ENCODE data around the gene CTNNA1. TPM values are rescaled to one million over a fixed set of nuclear protein-coding genes. Genes with fewer than 3 reads are reported as not detected.

CTNNA1 gene
- total RNA-seq, 1 donor from 2014 or later: 371 TPM

DNA sequence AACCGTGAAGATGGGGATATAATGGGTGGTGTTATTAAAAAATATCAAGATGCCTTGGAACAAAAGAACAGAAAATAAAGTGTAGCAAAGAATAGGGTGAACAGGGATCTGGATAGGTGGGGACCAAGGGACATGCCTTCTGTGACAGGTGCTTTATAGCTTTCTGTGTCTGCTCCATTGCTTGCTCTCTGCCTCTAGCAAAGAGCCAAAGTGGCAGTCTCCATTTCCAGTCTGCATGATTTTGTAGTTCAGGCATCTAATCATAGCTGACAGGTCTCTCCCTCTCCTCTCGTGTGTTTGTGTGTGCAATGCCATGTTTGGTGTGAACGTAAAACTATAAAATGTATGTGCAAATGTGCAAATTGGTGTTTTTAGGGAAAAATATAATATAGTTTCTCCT, 86.9 kb downstream of the CTNNA1 start:
- H3K36me3 Mint-ChIP-seq: peaks cover 34% of the 10 kb centered on the region
- peak overlapping the region; percentile 9 for H3K27ac Mint-ChIP-seq
- TF ChIP-seq, protein P1, sequence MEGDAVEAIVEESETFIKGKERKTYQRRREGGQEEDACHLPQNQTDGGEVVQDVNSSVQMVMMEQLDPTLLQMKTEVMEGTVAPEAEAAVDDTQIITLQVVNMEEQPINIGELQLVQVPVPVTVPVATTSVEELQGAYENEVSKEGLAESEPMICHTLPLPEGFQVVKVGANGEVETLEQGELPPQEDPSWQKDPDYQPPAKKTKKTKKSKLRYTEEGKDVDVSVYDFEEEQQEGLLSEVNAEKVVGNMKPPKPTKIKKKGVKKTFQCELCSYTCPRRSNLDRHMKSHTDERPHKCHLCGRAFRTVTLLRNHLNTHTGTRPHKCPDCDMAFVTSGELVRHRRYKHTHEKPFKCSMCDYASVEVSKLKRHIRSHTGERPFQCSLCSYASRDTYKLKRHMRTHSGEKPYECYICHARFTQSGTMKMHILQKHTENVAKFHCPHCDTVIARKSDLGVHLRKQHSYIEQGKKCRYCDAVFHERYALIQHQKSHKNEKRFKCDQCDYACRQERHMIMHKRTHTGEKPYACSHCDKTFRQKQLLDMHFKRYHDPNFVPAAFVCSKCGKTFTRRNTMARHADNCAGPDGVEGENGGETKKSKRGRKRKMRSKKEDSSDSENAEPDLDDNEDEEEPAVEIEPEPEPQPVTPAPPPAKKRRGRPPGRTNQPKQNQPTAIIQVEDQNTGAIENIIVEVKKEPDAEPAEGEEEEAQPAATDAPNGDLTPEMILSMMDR (conservative IDR thresholded peaks at IDR 0.05): no peak
- H3K27me3 Mint-ChIP-seq: no peaks in the 10 kb centered on the region
- peaks cover 45% of the 10 kb centered on the region for H3K4me1 Mint-ChIP-seq (ENCODE audit: unreplicated experiment)
- DNase-seq (ENCODE audit: extremely low spot score, unreplicated experiment): no peak
- peaks cover 3% of the 10 kb centered on the region for H3K9me3 Mint-ChIP-seq
- H3K4me3 Mint-ChIP-seq: no peak overlapping the region

DNA sequence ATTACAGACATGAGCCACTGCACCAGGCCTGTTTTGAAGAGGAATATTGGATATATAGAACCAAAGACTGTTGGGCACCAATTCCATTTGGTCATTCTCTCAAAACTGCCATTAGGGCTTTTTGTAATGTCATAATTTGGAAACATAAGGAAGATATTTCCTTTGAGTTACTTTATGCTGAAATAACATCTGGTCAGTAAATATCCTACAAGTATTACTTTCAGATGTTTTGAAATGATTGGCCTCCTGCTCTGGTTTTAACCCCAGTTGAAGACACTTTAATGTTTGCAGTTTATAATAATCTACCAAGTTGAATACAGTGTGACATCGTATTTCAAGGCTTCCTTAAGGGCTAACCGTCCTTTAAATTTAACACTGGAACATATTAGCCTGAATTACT, 88.3 kb downstream of the CTNNA1 start:
- peaks cover 34% of the 10 kb centered on the region for H3K36me3 Mint-ChIP-seq
- no peak overlapping the region for H3K4me3 Mint-ChIP-seq
- peaks cover 43% of the 10 kb centered on the region for H3K4me1 Mint-ChIP-seq (ENCODE audit: unreplicated experiment)
- H3K27me3 Mint-ChIP-seq: no peaks in the 10 kb centered on the region
- no peak for DNase-seq (ENCODE audit: extremely low spot score, unreplicated experiment)
- H3K27ac Mint-ChIP-seq: peak overlapping the region; percentile 53
- no peaks in the 10 kb centered on the region for H3K9me3 Mint-ChIP-seq
- TF ChIP-seq, protein P1 (conservative IDR thresholded peaks at IDR 0.05): no peak

DNA sequence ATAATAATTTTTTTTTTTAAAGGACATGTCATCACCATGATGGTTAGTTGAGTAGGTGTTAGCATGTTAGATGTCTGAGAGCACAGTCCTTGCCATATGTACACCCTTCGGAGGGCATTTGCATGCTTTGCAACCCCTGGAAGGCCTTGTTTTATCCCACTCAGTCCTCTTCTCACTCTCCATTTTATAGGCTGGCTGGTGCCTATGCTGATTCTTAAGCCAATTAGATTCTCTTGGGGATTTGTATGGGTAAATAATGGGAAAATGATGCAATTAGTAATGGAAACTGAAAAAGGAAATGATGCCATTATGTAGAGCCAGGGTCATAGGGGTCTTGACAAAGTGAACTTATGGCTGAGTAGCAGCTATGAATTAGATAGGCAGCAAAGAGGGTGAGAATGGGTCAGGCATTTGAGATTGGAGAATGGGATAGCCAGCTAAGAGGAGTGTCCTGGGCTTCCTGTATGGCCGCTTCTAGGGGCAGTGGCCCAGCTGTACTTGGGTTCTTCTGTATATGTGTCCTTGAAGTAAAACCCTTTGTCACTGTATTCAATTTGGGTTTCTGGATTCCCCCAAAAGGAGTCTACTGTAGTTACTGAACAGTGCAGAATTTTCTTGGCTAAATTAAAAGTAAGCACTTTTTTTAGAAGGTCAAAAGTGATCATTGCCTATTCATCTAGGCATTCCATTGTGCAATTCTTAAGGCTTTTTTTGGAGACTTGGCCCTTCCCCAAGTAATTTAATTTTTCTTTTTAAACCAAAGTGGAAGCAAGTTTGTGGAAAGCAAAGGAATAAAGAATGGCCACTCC, 90.3 kb downstream of the CTNNA1 start:
- H3K4me1 Mint-ChIP-seq (ENCODE audit: unreplicated experiment): peaks cover 55% of the 10 kb centered on the region
- H3K4me3 Mint-ChIP-seq: peak overlapping the region; percentile 21
- TF ChIP-seq, protein P1 (conservative IDR thresholded peaks at IDR 0.05): no peak
- DNase-seq (ENCODE audit: extremely low spot score, unreplicated experiment): no peak
- peaks cover 34% of the 10 kb centered on the region for H3K36me3 Mint-ChIP-seq
- no peaks in the 10 kb centered on the region for H3K9me3 Mint-ChIP-seq
- no peaks in the 10 kb centered on the region for H3K27me3 Mint-ChIP-seq
- H3K27ac Mint-ChIP-seq: peak overlapping the region; percentile 61

DNA sequence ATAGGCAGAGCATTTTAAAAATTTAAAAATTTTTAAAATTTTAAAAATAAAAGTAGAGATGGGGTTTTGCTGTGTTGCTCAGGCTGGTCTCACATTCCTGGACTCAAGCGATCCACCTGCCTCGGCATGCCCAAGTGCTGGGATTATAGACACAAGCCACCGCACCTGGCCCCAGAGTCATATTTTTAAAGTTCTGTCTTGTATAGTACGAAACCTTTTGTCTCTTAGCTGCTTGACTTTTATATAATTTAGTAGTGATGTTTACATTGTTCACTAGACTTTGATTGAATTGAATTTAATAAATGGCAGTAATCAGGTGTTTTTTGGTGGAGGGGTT, 90.9 kb downstream of the CTNNA1 start:
- TF ChIP-seq, protein P1 (conservative IDR thresholded peaks at IDR 0.05): no peak
- DNase-seq (ENCODE audit: extremely low spot score, unreplicated experiment): no peak
- H3K9me3 Mint-ChIP-seq: no peaks in the 10 kb centered on the region
- peak overlapping the region; percentile 90 for H3K27ac Mint-ChIP-seq
- H3K4me3 Mint-ChIP-seq: no peak overlapping the region
- H3K4me1 Mint-ChIP-seq (ENCODE audit: unreplicated experiment): peaks cover 57% of the 10 kb centered on the region
- peaks cover 34% of the 10 kb centered on the region for H3K36me3 Mint-ChIP-seq
- H3K27me3 Mint-ChIP-seq: no peaks in the 10 kb centered on the region

DNA sequence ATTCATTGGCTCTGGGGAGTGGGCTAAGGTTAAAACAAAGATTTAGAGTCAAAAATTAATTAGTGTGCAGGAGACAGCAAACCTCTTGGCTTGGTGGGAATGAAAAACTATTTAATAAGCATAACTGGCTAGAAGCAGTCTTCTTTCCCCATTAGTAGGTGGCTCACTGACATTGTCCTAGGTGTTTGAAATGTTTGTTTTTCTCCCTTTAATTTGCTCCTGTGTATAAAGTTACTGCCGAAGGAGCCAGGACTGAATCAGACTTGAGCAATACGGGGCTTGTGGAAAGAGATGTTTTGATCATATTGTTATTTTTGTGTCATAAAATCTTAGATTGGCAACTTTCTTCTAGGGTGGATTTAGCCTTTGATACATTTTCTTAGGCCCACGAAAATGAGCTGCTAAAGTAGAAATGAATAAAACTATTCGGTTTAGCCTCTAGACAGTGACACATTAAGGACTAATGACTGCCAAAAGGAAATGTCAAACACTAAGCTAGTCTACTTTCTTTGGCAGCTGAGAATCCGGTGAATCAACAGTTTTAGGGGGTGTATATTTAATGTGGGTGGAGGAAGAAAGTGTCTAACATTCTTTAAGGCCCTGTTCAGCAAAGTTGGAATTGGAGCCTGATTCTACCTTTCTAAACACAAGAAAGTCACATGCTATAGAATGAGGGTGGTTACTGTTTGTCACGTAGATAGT, 91.7 kb downstream of the CTNNA1 start:
- Mint-ChIP-seq H3K36me3 (peaks cover 26% of the 10 kb centered on the region), H3K9me3 (no peaks in the 10 kb centered on the region), H3K27me3 (no peaks in the 10 kb centered on the region)

More for the DNA sequence above, 91.7 kb downstream of the CTNNA1 start:
- TF ChIP-seq, protein P1 (conservative IDR thresholded peaks at IDR 0.05): no peak
- Mint-ChIP-seq H3K4me3 (peak overlapping the region; percentile 66), H3K4me1 (ENCODE audit: unreplicated experiment) (peaks cover 55% of the 10 kb centered on the region), H3K27ac (peak overlapping the region; percentile 90)
- DNase-seq (ENCODE audit: extremely low spot score, unreplicated experiment): no peak

Measured in type B pancreatic cell (in vitro differentiated cells).